Neuronal stem cell (in vitro differentiated cells): ENCODE data around the gene SORT1.
A peak's percentile ranks its signal among the peaks of the same experiment; 100 is the strongest.

ENCODE experiments used
- DNase-seq: peaks from one replicate; pipeline ENCODE4 v3.0.0-alpha.2; 2013; ENCODE audit warnings: low spot score
- H2AFZ ChIP-seq: one replicate; pipeline ENCODE4 v1.6.1; 2013; ENCODE audit warnings: mild to moderate bottlenecking, low read length, inconsistent platforms
- H2AK5ac ChIP-seq: 2 replicates; pipeline ENCODE4 v1.6.1; 2013; ENCODE audit warnings: low read depth, mild to moderate bottlenecking, inconsistent platforms, low read length, moderate library complexity, mixed read lengths
- H2BK120ac ChIP-seq: 2 replicates; pipeline ENCODE4 v1.6.1; 2013; ENCODE audit warnings: low read depth, mild to moderate bottlenecking, inconsistent platforms, low read length, moderate library complexity, mixed read lengths
- H2BK12ac ChIP-seq: one replicate; pipeline ENCODE4 v1.6.1; 2013; ENCODE audit warnings: low read length, inconsistent platforms
- H2BK15ac ChIP-seq: 2 replicates; pipeline ENCODE4 v1.6.1; 2013; ENCODE audit warnings: mild to moderate bottlenecking, low read length, inconsistent platforms, mixed read lengths
- H2BK5ac ChIP-seq: one replicate; pipeline ENCODE4 v1.6.1; 2013; ENCODE audit warnings: inconsistent platforms, mild to moderate bottlenecking, low read length, moderate library complexity
- H3K14ac ChIP-seq: one replicate; pipeline ENCODE4 v1.6.1; 2013; ENCODE audit warnings: low read length, inconsistent platforms
- H3K18ac ChIP-seq: 2 replicates; pipeline ENCODE4 v1.6.1; 2013; ENCODE audit warnings: low read length, inconsistent platforms
- H3K23ac ChIP-seq: 2 replicates; pipeline ENCODE4 v1.6.1; 2013; ENCODE audit warnings: low read depth, mild to moderate bottlenecking, mixed read lengths, low read length, inconsistent platforms; ENCODE audit not compliant: poor library complexity
- H3K27ac ChIP-seq: replicated peaks from 3 replicates; pipeline ENCODE4 v1.5.1; 2013; ENCODE audit warnings: low read length, inconsistent platforms
- H3K27me3 ChIP-seq, 3 experiments: 2 replicates each; pipeline ENCODE4 v1.6.1; 2013; ENCODE audit warnings: low read length in 3 of 3, mild to moderate bottlenecking in 2 of 3, inconsistent platforms in 1 of 3, low read depth in 1 of 3, mixed read lengths in 1 of 3, moderate library complexity in 1 of 3; ENCODE audit not compliant: control insufficient read depth in 3 of 3, insufficient read depth in 3 of 3
- H3K36me3 ChIP-seq, 2 donors: replicated peaks in 1 of 2; 2 replicates each; pipeline ENCODE4 v1.6.1; 2013; ENCODE audit warnings: low read length in 2 of 2; ENCODE audit not compliant: control insufficient read depth in 2 of 2, insufficient read depth in 2 of 2
- H3K4ac ChIP-seq: 2 replicates; pipeline ENCODE4 v1.6.1; 2013; ENCODE audit warnings: inconsistent platforms, mild to moderate bottlenecking, low read length, moderate library complexity
- H3K4me1 ChIP-seq, 2 donors: 1 replicate in 1 of 2; 2 replicates in 1 of 2; pipeline ENCODE4 v1.6.1; 2013; ENCODE audit warnings: low read length in 2 of 2, low read depth in 1 of 2; ENCODE audit not compliant: control insufficient read depth in 2 of 2, insufficient read depth in 1 of 2
- H3K4me2 ChIP-seq: one replicate; pipeline ENCODE4 v1.6.1; 2013; ENCODE audit warnings: mild to moderate bottlenecking, low read length, inconsistent platforms; ENCODE audit not compliant: insufficient read depth, poor library complexity, severe bottlenecking
- H3K4me3 ChIP-seq, 2 donors: 2 replicates each; pipeline ENCODE4 v1.5.1; 2013; ENCODE audit warnings: low read length in 2 of 2, mild to moderate bottlenecking in 2 of 2, inconsistent platforms in 1 of 2, moderate library complexity in 1 of 2
- H3K79me1 ChIP-seq: one replicate; pipeline ENCODE4 v1.6.1; 2013; ENCODE audit warnings: low read depth, mild to moderate bottlenecking, inconsistent platforms, low read length, moderate library complexity
- H3K9ac ChIP-seq: one replicate; pipeline ENCODE4 v1.6.1; 2013; ENCODE audit warnings: mild to moderate bottlenecking, low read depth, low read length, inconsistent platforms; ENCODE audit not compliant: poor library complexity
- H3K9me3 ChIP-seq, 2 donors: replicated peaks in 1 of 2; 2 replicates each; pipeline versions ENCODE3 to v1.6.1; 2013; ENCODE audit warnings: low read length in 2 of 2, mild to moderate bottlenecking in 2 of 2, inconsistent platforms in 1 of 2, low read depth in 1 of 2, mixed read lengths in 1 of 2, moderate library complexity in 1 of 2; ENCODE audit not compliant: control insufficient read depth in 2 of 2, insufficient read depth in 1 of 2
- H4K8ac ChIP-seq: one replicate; pipeline ENCODE4 v1.6.1; 2013; ENCODE audit warnings: low read depth, mild to moderate bottlenecking, inconsistent platforms, low read length, moderate library complexity
- H4K91ac ChIP-seq: one replicate; pipeline ENCODE4 v1.6.1; 2013; ENCODE audit warnings: low read length, low read depth, mild to moderate bottlenecking, inconsistent platforms; ENCODE audit not compliant: poor library complexity
- WGBS, 2 donors: extraction: QIAGEN DNeasy Blood & Tissue Kit; methylation state at CpG; one replicate each; pipeline ENCODE4 v1.1.7; 2013; ENCODE audit warnings: missing lambda C conversion rate in 2 of 2, mixed read lengths in 1 of 2; ENCODE audit not compliant: insufficient read length in 2 of 2, insufficient replicate concordance in 1 of 2; ENCODE audit errors: extremely low coverage in 2 of 2; 5-methylcytosine and 5-hydroxymethylcytosine counted together

The SORT1 gene

DNA sequence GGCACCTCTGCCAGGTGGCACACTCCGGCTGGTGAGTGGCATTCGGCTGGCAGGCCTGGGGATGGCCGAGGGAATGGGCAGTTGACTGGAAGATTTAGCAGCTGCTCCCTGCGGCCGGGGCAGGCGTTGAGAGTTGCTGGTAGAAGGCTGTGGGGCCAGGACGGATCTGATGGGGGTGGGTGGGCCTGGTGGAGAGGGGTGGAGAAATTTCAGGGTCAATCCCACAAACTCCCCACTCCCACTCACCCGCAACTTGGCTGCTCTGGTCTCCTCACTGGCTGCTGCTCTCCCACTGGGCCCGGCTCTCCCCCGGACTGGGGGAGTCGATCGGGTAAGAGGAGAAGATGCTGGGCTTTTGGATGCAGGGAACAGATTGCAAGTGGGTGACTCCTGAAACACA lies 116.9 kb downstream of the SORT1 start:
- Histone ChIP-seq H4K8ac (no peak overlapping the region), H2BK15ac (no peak overlapping the region), H3K18ac (no peak overlapping the region), H2BK120ac (no peak overlapping the region), H3K9ac (peak overlapping the region; percentile 15), H3K23ac (no peak overlapping the region), H3K4me2 (no peak overlapping the region), H3K27me3 (no peaks in the 10 kb centered on the region), H4K91ac (no peak overlapping the region), H3K14ac (no peak overlapping the region), H2BK12ac (no peak overlapping the region), H3K9me3 (no peaks in the 10 kb centered on the region), H3K4ac (no peak overlapping the region), H2BK5ac (no peak overlapping the region), H3K79me1 (peaks cover 15% of the 10 kb centered on the region), H2AK5ac (no peak overlapping the region), H3K36me3 (peaks cover 25 to 46% of the 10 kb centered on the region in 2 donors), H3K4me3 (no peak overlapping the region), H3K27ac (no peak overlapping the region), H3K4me1 (peaks cover 13 to 26% of the 10 kb centered on the region in 2 donors), H2AFZ (no peak overlapping the region)
- DNase-seq = no peak
- no CpG with 5 or more reads among the region's 12 CpGs for WGBS, 2 donors

DNA sequence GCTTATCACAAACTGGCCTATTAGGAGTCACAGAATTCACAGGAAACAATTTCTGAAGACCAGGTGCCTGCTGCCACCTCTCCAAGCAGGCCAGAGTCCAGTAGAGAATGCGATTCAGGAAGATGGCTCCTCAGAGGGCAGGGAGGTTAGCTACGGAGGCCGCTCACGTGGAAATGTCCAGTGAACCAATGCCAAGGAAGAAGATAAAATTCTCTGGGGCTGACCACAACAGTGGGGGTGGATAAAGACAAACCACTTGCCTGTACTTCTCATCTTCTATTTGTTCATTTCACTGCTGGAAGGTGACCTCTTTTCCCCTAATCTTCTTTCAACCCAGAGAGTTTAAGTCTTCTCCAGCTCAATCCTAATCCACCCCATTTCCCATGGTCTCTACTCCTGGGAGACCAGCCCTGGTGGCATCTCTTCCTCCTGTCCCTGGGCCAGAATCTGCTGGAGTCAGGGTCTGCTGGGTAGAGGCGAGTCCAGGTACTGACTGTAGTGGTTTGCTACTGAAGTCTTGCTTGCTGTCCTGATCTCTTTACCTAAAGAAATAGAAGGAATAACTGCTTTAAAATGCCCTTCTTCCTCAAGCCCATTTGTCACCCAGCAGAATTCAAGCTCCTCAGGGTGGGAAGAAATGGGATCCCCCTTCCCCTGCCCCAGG lies 118.0 kb downstream of the SORT1 start:
- Histone ChIP-seq H3K4me3 (no peak overlapping the region), H2BK120ac (no peak overlapping the region), H2BK15ac (no peak overlapping the region), H2BK5ac (no peak overlapping the region), H3K18ac (no peak overlapping the region), H3K27ac (no peak overlapping the region), H3K14ac (no peak overlapping the region), H3K4me2 (no peak overlapping the region), H3K4ac (no peak overlapping the region), H3K36me3 (peaks cover 26 to 58% of the 10 kb centered on the region in 2 donors), H3K4me1 (peaks cover 13 to 22% of the 10 kb centered on the region in 2 donors), H2AFZ (no peak overlapping the region), H3K9ac (no peak overlapping the region), H2AK5ac (no peak overlapping the region), H3K23ac (no peak overlapping the region), H3K27me3 (no peaks in the 10 kb centered on the region), H3K79me1 (peaks cover 15% of the 10 kb centered on the region), H2BK12ac (no peak overlapping the region), H4K91ac (no peak overlapping the region), H3K9me3 (no peaks in the 10 kb centered on the region), H4K8ac (no peak overlapping the region)
- WGBS, 2 donors = no CpG with 5 or more reads among the region's 5 CpGs
- DNase-seq = no peak

DNA sequence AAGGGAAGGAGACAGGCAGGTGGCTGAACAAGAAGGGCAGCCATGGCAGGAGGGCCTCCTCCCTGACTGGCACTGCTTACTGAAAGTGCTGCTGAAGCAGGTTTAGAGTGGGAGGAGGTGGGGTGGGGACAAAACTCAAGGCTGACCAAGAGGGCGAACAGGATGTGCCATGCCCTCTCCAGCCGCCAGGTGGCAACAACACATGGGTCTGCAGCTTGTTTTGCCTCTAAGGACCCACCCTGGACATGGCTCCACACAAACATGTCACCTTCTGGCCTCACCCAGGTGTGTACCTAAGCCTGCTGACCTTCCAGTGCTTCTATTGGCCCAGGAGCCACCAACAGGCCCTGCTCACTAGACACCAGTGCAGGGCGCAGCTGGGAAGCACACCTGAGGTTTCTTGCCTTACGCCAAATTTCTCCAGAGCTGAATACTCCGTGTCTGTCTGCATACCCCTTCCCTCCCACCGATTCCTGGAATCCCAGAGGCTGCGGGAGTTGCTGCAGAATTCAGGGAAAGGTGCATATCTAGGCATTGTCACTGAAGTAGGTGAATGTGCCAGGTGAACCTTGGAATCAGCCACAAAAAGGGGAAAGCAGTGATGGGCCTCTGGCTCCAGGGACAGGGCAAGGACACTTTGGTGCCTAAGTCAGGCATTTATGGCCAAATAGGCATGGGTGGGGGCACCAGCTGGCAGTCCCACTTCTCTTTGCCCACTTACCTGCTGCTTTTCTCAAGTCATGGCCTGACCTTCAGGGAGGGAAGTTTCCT lies 120.1 kb downstream of the SORT1 start:
- no peaks in the 10 kb centered on the region for H3K27me3 ChIP-seq
- no peak overlapping the region for H4K91ac ChIP-seq
- no peak overlapping the region for H3K9ac ChIP-seq
- no peak overlapping the region for H4K8ac ChIP-seq
- peak overlapping the region; percentile 28 for H3K27ac ChIP-seq
- no peak overlapping the region for H3K14ac ChIP-seq
- H2AK5ac ChIP-seq = no peak overlapping the region
- H2BK5ac ChIP-seq = no peak overlapping the region
- no CpG with 5 or more reads among the region's 7 CpGs for WGBS, 2 donors
- no peak overlapping the region for H2AFZ ChIP-seq
- peaks cover 33 to 78% of the 10 kb centered on the region in 2 donors for H3K36me3 ChIP-seq
- peaks cover 12% of the 10 kb centered on the region for H3K79me1 ChIP-seq
- no peaks in the 10 kb centered on the region for H3K9me3 ChIP-seq
- no peak overlapping the region for H2BK12ac ChIP-seq
- H3K4me2 ChIP-seq = no peak overlapping the region
- no peak overlapping the region for H3K4ac ChIP-seq
- no peak overlapping the region for H3K23ac ChIP-seq
- no peak overlapping the region for H3K4me3 ChIP-seq
- H3K4me1 ChIP-seq = peaks cover 9 to 15% of the 10 kb centered on the region in 2 donors
- H2BK15ac ChIP-seq = no peak overlapping the region
- no peak overlapping the region for H3K18ac ChIP-seq
- H2BK120ac ChIP-seq = no peak overlapping the region
- peak; percentile 64 for DNase-seq

DNA sequence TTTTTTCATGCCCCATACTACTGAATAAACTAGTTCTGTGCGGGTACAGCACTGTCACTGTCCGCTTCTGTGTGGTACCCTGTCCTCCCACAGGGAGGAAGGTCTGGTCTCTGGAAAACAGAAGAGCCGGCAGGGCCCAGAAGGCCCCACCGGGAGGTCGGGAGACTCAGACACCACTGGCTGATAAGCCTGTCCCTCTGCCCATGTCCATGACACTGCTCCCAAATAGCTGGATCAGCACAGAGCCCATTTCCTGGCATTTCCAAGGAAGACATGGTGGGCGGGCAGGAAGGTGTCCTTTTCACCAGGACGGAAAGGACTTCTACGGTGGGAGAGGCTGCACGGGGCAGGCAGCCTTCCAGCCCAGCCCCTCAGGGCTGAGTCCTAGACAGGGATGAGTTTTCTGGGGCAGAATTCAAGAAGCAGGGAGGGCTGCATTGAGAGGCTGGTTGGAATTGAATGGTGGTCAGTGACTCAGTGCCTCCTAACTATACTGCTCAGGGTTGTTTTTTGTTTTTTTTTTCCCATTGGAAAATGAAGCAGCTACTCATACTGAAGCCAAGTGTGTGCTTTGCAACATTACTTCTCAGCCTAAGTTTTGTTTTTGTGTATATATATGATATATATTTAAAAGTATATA lies 121.9 kb downstream of the SORT1 start:
- H3K9ac ChIP-seq = no peak overlapping the region
- H2BK120ac ChIP-seq = no peak overlapping the region
- H2BK12ac ChIP-seq = no peak overlapping the region
- H3K27me3 ChIP-seq = no peaks in the 10 kb centered on the region
- no peak overlapping the region for H3K4ac ChIP-seq
- no CpG with 5 or more reads among the region's 9 CpGs for WGBS, 2 donors
- no peak overlapping the region for H3K4me3 ChIP-seq
- H2AFZ ChIP-seq = no peak overlapping the region
- no peak overlapping the region for H3K14ac ChIP-seq
- no peak overlapping the region for H3K27ac ChIP-seq
- no peak overlapping the region for H3K4me2 ChIP-seq
- no peak overlapping the region for H4K91ac ChIP-seq
- H2BK5ac ChIP-seq = no peak overlapping the region
- H3K18ac ChIP-seq = no peak overlapping the region
- H3K23ac ChIP-seq = no peak overlapping the region
- no peaks in the 10 kb centered on the region for H3K9me3 ChIP-seq
- H3K79me1 ChIP-seq = peaks cover 5% of the 10 kb centered on the region
- peaks cover 1 to 5% of the 10 kb centered on the region in 2 donors for H3K4me1 ChIP-seq
- no peak for DNase-seq
- no peak overlapping the region for H2BK15ac ChIP-seq
- H2AK5ac ChIP-seq = no peak overlapping the region
- no peak overlapping the region for H4K8ac ChIP-seq
- H3K36me3 ChIP-seq = peaks cover 42 to 85% of the 10 kb centered on the region in 2 donors
